GM21515 (cell line): ENCODE data around the gene B2M.
"Not testable (repeated sequence)": the region's sequence is repeated elsewhere in the genome, so short reads cannot be mapped to it uniquely, and the experiment has no call there.

ENCODE experiments used
- ATAC-seq: cut with Tn5 transposase; IDR thresholded peaks from one replicate; pipeline ENCODE4 v1.9.1; 2021; ENCODE audit not compliant: unreplicated experiment

B2M gene

DNA sequence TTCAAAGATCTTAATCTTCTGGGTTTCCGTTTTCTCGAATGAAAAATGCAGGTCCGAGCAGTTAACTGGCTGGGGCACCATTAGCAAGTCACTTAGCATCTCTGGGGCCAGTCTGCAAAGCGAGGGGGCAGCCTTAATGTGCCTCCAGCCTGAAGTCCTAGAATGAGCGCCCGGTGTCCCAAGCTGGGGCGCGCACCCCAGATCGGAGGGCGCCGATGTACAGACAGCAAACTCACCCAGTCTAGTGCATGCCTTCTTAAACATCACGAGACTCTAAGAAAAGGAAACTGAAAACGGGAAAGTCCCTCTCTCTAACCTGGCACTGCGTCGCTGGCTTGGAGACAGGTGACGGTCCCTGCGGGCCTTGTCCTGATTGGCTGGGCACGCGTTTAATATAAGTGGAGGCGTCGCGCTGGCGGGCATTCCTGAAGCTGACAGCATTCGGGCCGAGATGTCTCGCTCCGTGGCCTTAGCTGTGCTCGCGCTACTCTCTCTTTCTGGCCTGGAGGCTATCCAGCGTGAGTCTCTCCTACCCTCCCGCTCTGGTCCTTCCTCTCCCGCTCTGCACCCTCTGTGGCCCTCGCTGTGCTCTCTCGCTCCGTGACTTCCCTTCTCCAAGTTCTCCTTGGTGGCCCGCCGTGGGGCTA is at the start of gene B2M, which contains the start of gene PATL2:
B2M (plus strand) TSS at position 422 of the 647 bp plus-strand sequence; CDS start at position 452, 30 bp downstream.
PATL2 (minus strand) TSS at position 228 of the 647 bp plus-strand sequence. CDS start 34,833 bp downstream, outside the sequence.
- peak; percentile 77 for ATAC-seq

DNA sequence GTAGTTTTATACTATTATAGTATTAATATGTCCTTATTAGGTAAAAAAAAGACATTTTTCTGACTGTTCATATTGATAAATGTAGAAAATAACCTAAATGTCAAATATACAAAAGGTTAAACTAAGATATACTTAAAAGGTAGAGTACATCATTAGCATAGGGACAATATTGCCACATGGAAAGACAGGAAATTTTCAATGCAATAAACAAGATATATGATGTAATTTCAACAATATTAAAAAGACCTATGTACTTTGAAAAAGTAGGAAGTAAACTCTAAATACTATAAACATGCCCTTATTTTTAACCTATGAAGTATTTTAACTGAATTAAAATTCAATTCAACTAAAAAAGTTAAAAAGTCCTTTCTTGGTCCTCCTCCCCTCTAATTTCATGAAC is 49.7 kb upstream of the B2M start:
- ATAC-seq, result no peak

- ATAC-seq, result peak; percentile 54
Observed at GRCh38 chr15:44662478-44663409, 48.6 kb upstream of the B2M start.

DNA sequence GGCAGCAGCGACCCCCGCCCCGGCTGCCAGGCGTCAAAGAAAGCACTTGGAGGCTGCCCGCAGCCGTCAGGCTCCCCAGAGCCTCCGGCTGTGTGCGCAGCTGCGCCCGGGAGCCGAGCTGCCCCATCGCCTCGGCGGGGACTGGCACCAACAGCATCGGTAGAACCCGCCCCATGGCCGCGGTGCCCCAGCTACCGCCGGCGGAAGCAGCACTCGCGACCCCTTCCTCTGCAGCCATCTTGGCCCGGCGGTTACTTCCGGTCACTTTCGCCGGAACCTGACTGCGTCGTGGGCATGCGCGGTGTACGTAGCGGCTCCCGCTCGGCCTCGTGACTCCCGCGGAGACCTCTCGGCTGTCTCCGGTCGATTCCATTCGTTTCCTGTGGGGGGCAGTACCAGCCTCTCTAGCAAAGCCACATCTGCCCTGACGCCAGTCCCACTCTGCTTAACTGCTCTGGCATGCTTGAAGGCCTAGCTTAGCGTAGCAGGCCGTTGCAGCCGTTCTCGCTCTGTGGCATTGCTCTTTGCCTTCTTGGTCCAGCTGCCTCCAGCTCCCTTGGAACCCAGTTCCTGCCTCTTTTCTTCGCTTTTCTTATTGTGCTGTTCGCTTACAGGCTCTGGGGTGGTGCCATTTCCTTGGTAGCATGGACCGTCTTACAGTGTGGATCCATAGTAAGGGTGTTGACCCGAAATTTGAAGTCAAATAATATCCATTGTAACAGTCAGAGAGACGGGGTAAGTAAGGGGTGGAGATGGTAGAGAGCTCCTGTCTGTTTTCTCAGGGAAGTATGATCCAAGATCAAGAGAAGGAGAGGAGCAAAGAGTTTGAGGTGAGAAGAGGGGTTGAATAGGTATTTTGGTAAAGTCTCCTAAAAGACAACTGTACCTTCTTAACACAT is 47.7 kb upstream of the B2M start, which contains the start of gene SPG11:
SPG11 (minus strand) TSS at position 253 of the 899 bp plus-strand sequence; CDS start at position 238, 15 bp downstream.
- peak; percentile 71 for ATAC-seq

DNA sequence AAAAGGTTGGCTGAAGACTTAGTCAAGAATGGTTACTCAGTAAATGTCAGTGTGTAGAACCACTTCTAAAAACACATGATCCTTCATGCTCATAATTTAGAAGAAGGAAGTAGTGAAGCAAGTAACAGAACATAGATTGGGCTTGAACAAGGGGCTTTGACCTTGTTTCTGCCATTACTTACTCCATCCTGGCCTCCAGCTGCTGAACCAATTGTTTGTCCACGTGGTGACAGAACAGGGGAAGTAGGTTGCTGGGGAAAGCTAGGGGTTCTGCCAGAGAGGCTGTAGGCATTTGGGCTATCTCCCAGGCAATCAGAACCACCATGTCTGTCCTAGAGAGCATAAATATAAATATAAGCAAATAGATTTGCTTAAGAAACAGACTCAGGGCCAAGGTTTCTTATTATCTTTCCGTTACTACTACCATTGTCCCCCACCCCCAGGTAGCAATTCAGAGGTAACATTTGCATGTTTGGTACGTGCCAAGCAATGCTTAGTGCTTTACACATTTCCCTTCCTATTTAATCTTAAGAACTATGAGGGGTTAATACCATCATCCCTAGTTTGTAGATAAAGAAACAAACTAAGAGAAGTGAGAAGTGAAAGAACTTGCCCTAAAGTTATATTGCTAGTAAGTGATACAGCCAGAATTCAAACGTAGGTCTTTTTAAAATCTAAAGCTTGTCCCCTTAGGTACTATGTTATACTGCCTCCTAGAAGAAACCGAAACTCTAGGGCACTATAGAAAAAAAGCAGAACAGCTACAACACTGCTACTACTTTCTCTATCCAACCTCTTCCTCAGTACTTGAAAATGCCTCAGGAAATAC is 44.9 kb upstream of the B2M start:
- ATAC-seq, result no peak

DNA sequence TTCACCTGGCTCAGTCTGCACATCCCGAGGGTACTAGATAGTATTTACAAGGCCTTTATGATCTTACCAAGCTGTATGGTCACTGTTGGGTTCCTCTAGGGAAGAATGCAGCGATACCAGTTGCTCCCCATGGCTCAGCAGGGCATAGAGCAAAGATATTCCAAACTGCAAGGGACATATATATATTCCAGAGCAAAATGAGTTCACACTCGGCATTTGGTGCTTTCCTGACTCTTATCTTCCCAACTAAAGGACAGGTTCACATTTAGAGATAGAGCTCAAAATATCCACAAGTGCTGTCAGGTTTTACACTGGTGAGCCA is 44.3 kb upstream of the B2M start:
- no peak for ATAC-seq

- no peak for ATAC-seq
Observed at GRCh38 chr15:44668921-44669320, 42.4 kb upstream of the B2M start.

DNA sequence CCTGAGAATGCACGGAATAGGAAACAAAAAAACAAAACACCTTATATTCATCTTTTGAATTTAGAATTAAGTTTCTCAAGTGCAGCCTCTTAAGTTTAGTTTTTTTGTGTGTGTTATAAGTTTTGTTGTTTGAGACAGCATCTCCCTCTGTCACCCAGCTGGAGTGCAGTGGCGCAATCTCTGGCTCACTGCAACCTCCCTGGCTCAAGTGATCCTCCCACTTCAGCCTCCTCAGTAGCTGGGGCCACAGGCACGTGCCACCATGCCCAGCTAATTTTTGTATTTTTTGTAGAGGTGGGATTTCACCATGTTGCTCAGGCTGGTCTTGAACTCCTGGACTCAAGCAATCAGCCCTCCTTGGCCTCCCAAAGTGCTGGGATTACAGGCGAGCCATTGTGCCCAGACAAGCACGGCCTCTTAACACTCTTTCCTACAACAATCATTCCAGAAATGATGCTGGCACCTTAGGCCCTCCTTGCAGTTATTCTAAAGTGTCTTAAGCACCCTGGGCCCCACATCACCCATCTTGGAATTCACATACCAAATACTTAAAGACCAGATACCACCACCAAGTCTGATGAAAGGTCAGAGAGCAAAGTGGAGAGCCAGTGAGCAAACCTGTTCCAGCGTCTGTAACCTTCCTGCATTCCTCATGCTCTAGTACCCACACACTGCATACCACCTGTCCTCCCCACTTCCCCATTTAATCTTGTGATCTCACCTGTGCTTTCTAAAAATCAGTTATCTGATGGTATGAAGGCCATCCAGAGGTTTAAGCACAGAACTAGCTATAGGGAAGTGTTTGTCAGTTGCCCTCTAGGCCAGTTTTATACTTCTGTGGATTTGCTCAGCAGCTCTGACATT is 41.0 kb upstream of the B2M start:
- no peak for ATAC-seq

DNA sequence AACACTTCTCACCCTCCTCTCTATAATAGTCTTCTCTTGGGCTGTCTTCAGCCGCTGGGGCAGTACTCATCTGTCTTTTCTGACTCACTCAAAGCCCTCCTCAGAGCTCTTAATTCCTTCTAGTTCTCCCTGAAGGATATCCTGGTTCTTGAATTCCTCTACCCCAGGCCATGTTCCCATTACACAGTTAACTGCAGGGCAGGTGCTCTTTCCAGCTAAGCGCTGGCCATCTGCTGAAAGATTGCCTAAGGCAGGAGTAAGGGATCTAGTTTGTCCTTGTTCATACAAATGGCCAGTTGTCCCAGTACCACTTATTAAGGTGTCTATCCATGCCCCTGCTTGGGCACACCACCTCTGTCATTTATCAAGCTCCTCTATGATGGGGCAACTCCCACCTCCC is 37.7 kb upstream of the B2M start:
- ATAC-seq, result no peak

- no peak for ATAC-seq
Observed at GRCh38 chr15:44675911-44676310, 35.4 kb upstream of the B2M start.

- no peak for ATAC-seq
Observed at GRCh38 chr15:44676676-44677075, 34.6 kb upstream of the B2M start.

GRCh38 chr15:44682211-44682610 is 29.1 kb upstream of the B2M start:
- no peak for ATAC-seq

DNA sequence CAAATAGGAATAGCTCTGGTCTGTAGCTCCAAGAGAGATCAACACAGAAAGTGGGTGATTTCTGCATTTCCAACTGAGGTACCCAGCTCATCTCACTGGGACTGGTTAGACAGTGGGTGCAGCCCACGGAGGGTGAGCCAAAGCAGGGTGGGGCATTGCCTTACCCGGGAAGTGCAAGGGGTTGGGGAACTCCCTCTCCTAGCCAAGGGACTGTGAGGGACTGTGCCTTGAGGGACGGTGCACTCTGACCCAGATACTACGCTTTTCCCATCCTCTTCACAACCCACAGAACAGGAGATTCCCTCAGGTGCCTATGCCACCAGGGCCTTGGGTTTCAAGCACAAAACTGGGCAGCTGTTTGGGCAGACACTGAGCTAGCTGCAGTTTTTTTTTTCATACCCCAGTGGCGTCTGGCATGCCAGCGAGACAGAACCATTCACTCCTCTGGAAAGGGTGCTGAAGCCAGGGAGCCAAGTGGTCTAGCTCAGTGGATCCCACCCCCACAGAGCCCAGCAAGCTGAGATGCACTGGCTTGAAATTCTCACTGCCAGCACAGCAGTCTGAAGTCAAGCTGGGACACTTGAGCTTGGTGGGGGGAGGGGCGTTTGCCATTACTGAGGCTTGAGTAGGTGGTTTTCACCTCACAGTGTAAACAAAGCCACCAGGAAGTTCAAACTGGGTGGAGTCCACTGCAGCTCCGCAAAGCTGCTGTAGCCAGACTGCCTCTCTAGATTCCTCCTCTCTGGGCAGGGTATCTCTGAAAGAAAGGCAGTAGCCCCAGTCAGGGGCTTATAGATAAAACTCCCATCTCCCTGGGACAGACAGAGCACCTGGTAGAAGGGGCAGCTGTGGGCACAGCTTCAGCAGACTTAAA is 28.3 kb upstream of the B2M start:
- not testable (repeated sequence) for ATAC-seq

- ATAC-seq, result not testable (repeated sequence)
Observed at GRCh38 chr15:44689318-44689717, 22.0 kb upstream of the B2M start.

DNA sequence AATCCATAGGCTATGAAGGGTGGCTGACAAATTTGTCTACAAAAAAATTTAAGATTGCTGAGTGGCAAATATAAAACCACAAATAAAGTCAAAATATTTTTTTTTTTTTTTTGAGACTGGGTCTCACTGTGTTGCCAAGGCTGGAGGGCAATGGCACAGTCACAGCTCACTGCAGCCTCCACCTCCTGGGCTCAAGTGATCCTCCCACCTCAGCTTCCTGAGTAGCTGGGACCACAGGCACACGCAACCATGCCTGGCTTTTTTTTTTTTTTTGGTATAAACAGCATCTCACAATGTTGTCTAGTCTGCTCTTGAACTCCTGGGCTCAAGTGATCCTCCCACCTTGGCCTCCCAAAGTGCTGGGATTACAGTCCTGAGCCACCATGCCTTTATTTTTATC is 21.1 kb upstream of the B2M start:
- not testable (repeated sequence) for ATAC-seq

DNA sequence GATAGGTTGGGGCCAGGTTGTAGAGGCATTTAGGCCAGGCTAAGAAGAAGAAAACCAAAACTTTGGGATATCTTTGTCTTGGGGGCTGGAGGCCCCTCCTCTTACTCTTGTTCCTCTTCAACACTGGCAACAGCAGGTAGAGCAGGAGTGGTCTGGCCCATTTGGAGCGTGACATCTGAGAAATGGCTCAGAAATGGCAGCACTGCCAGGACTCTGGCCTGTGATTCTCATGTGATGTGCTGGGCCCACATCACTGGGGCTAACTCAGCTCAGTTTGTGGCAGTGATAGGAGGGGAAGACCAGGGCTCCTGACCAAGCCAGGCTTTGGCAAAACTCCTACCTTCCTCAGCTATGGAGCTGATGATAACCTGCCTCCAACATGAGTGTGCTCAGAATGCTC is 18.7 kb upstream of the B2M start:
- ATAC-seq, result no peak

DNA sequence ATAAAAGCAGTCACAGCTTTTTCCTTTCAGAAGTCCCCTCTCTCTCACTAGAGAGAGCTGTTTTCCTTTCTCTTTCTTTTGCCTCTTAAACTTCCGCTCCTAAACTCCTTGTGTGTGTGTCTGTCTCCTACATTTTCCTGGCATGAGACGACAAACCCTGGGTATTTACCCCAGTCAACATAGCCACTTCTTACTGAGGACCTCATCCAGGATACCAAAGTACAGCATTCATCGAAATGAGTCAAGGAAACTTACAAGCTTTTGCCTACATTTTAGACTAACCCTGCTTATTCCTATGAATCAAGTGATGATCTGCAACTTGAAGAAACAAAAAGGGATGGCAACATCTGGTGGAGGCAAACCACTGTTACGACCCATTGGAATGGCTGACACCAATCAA is 16.9 kb upstream of the B2M start:
- ATAC-seq, result no peak

GRCh38 chr15:44695294-44695693 is 16.0 kb upstream of the B2M start:
- ATAC-seq, result no peak
